ENCODE data around the gene RNF128. TPM values are rescaled to one million over a fixed set of nuclear protein-coding genes. Genes with fewer than 3 reads are reported as not detected.

The RNF128 gene
- total RNA-seq, 2 donors from 2014 or later = 28.0 to 41.5 TPM

GRCh38 chrX:106780264-106780663 is 53.8 kb downstream of the RNF128 start:
- no peak overlapping the region for H3K4me3 ChIP-seq
- H3K27ac ChIP-seq = peak overlapping the region; percentile 51
- intact Hi-C loops (cut with DNase I) = no loop called here
- H3K9me3 ChIP-seq = no peaks in the 10 kb centered on the region
- H3K36me3 ChIP-seq = no peaks in the 10 kb centered on the region
- no peak overlapping the region for H3K9ac ChIP-seq (ENCODE audit: low read depth in 2 of 2, low read length in 2 of 2)
- DNase-seq = no peak
- no peaks in the 10 kb centered on the region for H3K4me1 ChIP-seq
- H3K27me3 ChIP-seq = no peaks in the 10 kb centered on the region
- no peak for TF ChIP-seq CTCF (IDR thresholded peaks at IDR 0.05)

GRCh38 chrX:106780664-106781377 is 54.3 kb downstream of the RNF128 start:
- Histone ChIP-seq H3K4me1 (no peaks in the 10 kb centered on the region), H3K36me3 (no peaks in the 10 kb centered on the region), H3K9me3 (no peaks in the 10 kb centered on the region), H3K4me3 (no peak overlapping the region), H3K9ac (ENCODE audit: low read depth in 2 of 2, low read length in 2 of 2) (no peak overlapping the region), H3K27ac (peak overlapping the region; percentile 51), H3K27me3 (no peaks in the 10 kb centered on the region)
- no peak for DNase-seq
- intact Hi-C loops (cut with DNase I) = no loop called here
- TF ChIP-seq CTCF (IDR thresholded peaks at IDR 0.05) = no peak

- no peak for TF ChIP-seq CTCF (IDR thresholded peaks at IDR 0.05)
- Histone ChIP-seq H3K4me3 (no peak overlapping the region), H3K27me3 (no peaks in the 10 kb centered on the region), H3K36me3 (no peaks in the 10 kb centered on the region), H3K9ac (ENCODE audit: low read depth in 2 of 2, low read length in 2 of 2) (no peak overlapping the region), H3K4me1 (no peaks in the 10 kb centered on the region), H3K27ac (no peak overlapping the region), H3K9me3 (no peaks in the 10 kb centered on the region)
- intact Hi-C loops (cut with DNase I) = no loop called here
- DNase-seq = no peak
These were observed 57.2 kb downstream of the RNF128 start for GRCh38 chrX:106783716-106784115.

- intact Hi-C loops (cut with DNase I) = loop anchor here (10.0 kb wide), 1 partner anchor 307 kb away; no protein-coding TSS in a partner anchor
- no peak for DNase-seq
These were observed 65.0 kb downstream of the RNF128 start for GRCh38 chrX:106791495-106791894.

GRCh38 chrX:106802063-106802387 is 75.5 kb downstream of the RNF128 start:
- no peak for DNase-seq
- Histone ChIP-seq H3K27ac (peak overlapping the region; percentile 4), H3K4me3 (peak overlapping the region; percentile 47), H3K9me3 (no peaks in the 10 kb centered on the region), H3K27me3 (no peaks in the 10 kb centered on the region), H3K9ac (ENCODE audit: low read depth in 2 of 2, low read length in 2 of 2) (peak overlapping the region; percentile 13 to 64), H3K4me1 (no peaks in the 10 kb centered on the region), H3K36me3 (no peaks in the 10 kb centered on the region)
- TF ChIP-seq CTCF (IDR thresholded peaks at IDR 0.05) = no peak
- intact Hi-C loops (cut with DNase I) = no loop called here

More at GRCh38 chrX:106791495-106791894, 65.0 kb downstream of the RNF128 start:
- no peak for TF ChIP-seq CTCF (IDR thresholded peaks at IDR 0.05)
- H3K36me3 ChIP-seq = no peaks in the 10 kb centered on the region
- no peaks in the 10 kb centered on the region for H3K9me3 ChIP-seq
- no peak overlapping the region for H3K4me3 ChIP-seq
- H3K4me1 ChIP-seq = no peaks in the 10 kb centered on the region
- H3K27ac ChIP-seq = no peak overlapping the region
- H3K9ac ChIP-seq (ENCODE audit: low read depth in 2 of 2, low read length in 2 of 2) = no peak overlapping the region
- H3K27me3 ChIP-seq = no peaks in the 10 kb centered on the region
